C4-2B (cell line): ENCODE data around the gene RAP1GAP.
"Not testable (repeated sequence)": the region's sequence is repeated elsewhere in the genome, so short reads cannot be mapped to it uniquely, and the experiment has no call there.

Experiments used
- H3K27ac ChIP-seq: fragments of 450-650 bp; 2 replicates; pipeline ENCODE4 v1.5.1; 2017
- CTCF ChIP-seq: fragments of 450-650 bp; conservative IDR thresholded peaks from 2 replicates; pipeline ENCODE4 v1.5.1; 2017; ENCODE audit warnings: mild to moderate bottlenecking
- ZFX ChIP-seq: fragments of 450-650 bp; IDR thresholded peaks from 2 replicates; pipeline ENCODE4 v1.6.1; 2017

RAP1GAP gene

GRCh38 chr1:21568006-21568746, 101.0 kb downstream of the RAP1GAP start:
- TF ChIP-seq ZFX (no peak), CTCF (no peak)
- H3K27ac ChIP-seq = no peak overlapping the region

GRCh38 chr1:21567241-21568005, 101.7 kb downstream of the RAP1GAP start:
- TF ChIP-seq ZFX = no peak
- TF ChIP-seq CTCF = no peak
- no peak overlapping the region for H3K27ac ChIP-seq

- H3K27ac ChIP-seq = not testable (repeated sequence)
Observed at GRCh38 chr1:21566361-21566760, 102.8 kb downstream of the RAP1GAP start.

GRCh38 chr1:21565285-21565684, 103.9 kb downstream of the RAP1GAP start:
- no peak overlapping the region for H3K27ac ChIP-seq
- TF ChIP-seq ZFX = no peak
- TF ChIP-seq CTCF = no peak

GRCh38 chr1:21564521-21565095, 104.5 kb downstream of the RAP1GAP start:
- no peak for TF ChIP-seq ZFX
- H3K27ac ChIP-seq = no peak overlapping the region

GRCh38 chr1:21563971-21564370, 105.2 kb downstream of the RAP1GAP start:
- no peak overlapping the region for H3K27ac ChIP-seq
- TF ChIP-seq CTCF (no peak), ZFX (no peak)

GRCh38 chr1:21562896-21563295, 106.3 kb downstream of the RAP1GAP start:
- no peak overlapping the region for H3K27ac ChIP-seq
- TF ChIP-seq ZFX = no peak
- no peak for TF ChIP-seq CTCF

GRCh38 chr1:21560916-21561638, 108.1 kb downstream of the RAP1GAP start:
- TF ChIP-seq CTCF (no peak), ZFX (no peak)

More at GRCh38 chr1:21560916-21561638, 108.1 kb downstream of the RAP1GAP start:
- H3K27ac ChIP-seq = no peak overlapping the region
